ENCODE results near the gene FBXL16. TPM values are rescaled to one million over a fixed set of nuclear protein-coding genes. Genes with fewer than 3 reads are reported as not detected.
"Not testable (repeated sequence)": the region's sequence is repeated elsewhere in the genome, so short reads cannot be mapped to it uniquely, and the experiment has no call there.

The FBXL16 gene
- total RNA-seq, 2 donors from 2014 or later, result 1.0 to 2.3 TPM

GRCh38 chr16:746637-747036 is 41.0 kb upstream of the FBXL16 start:
- no peak overlapping the region for H3K4me3 ChIP-seq
- no peak for DNase-seq
- no peaks in the 10 kb centered on the region for H3K36me3 ChIP-seq (replicated peaks in 1 of 2; ENCODE audit: insufficient read depth in 1 of 2, low read depth in 2 of 2)
- no peaks in the 10 kb centered on the region for H3K27me3 ChIP-seq
- no peak for ATAC-seq
- H3K27ac ChIP-seq, result no peak overlapping the region
- TF ChIP-seq, protein P1, sequence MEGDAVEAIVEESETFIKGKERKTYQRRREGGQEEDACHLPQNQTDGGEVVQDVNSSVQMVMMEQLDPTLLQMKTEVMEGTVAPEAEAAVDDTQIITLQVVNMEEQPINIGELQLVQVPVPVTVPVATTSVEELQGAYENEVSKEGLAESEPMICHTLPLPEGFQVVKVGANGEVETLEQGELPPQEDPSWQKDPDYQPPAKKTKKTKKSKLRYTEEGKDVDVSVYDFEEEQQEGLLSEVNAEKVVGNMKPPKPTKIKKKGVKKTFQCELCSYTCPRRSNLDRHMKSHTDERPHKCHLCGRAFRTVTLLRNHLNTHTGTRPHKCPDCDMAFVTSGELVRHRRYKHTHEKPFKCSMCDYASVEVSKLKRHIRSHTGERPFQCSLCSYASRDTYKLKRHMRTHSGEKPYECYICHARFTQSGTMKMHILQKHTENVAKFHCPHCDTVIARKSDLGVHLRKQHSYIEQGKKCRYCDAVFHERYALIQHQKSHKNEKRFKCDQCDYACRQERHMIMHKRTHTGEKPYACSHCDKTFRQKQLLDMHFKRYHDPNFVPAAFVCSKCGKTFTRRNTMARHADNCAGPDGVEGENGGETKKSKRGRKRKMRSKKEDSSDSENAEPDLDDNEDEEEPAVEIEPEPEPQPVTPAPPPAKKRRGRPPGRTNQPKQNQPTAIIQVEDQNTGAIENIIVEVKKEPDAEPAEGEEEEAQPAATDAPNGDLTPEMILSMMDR (IDR thresholded peaks at IDR 0.05), result no peak
- no peak for TF ChIP-seq POLR2A (IDR thresholded peaks at IDR 0.05)
- 33 to 57% methylated on average over 1 to 13 of the region's 13 CpGs for WGBS, 2 donors
- intact Hi-C loops (cut with DNase I), result no loop called here
- H3K9me3 ChIP-seq, result no peaks in the 10 kb centered on the region
- H3K4me1 ChIP-seq, result peaks cover 3% of the 10 kb centered on the region

GRCh38 chr16:745739-746138 is 40.1 kb upstream of the FBXL16 start:
- no peaks in the 10 kb centered on the region for H3K36me3 ChIP-seq (replicated peaks in 1 of 2; ENCODE audit: insufficient read depth in 1 of 2, low read depth in 2 of 2)
- no peak overlapping the region for H3K4me3 ChIP-seq
- TF ChIP-seq, protein P1 (IDR thresholded peaks at IDR 0.05), result peak in 3 of 7 experiments; percentile 11 to 32 (median 14)
- no peak for TF ChIP-seq POLR2A (IDR thresholded peaks at IDR 0.05)
- H3K27ac ChIP-seq, result no peak overlapping the region
- intact Hi-C loops (cut with DNase I), result no loop called here
- 1 to 8% methylated on average over 4 to 14 of the region's 14 CpGs for WGBS, 2 donors
- no peaks in the 10 kb centered on the region for H3K27me3 ChIP-seq
- no peak for ATAC-seq
- peaks cover 10% of the 10 kb centered on the region for H3K4me1 ChIP-seq
- DNase-seq, result peak in 1 of 4 donors; percentile 46
- H3K9me3 ChIP-seq, result no peaks in the 10 kb centered on the region

- WGBS, 2 donors, result 63 to 72% methylated on average over 9 to 19 of the region's 21 CpGs
- DNase-seq (no peak), ATAC-seq (no peak)
- no peaks in the 10 kb centered on the region for H3K27me3 ChIP-seq
- H3K36me3 ChIP-seq (replicated peaks in 1 of 2; ENCODE audit: insufficient read depth in 1 of 2, low read depth in 2 of 2), result no peaks in the 10 kb centered on the region
- H3K27ac ChIP-seq, result no peak overlapping the region
- no peaks in the 10 kb centered on the region for H3K9me3 ChIP-seq
- no peak for TF ChIP-seq POLR2A (IDR thresholded peaks at IDR 0.05)
- TF ChIP-seq, protein P1 (IDR thresholded peaks at IDR 0.05), result no peak
- peaks cover 21% of the 10 kb centered on the region for H3K4me1 ChIP-seq
- no peak overlapping the region for H3K4me3 ChIP-seq
- intact Hi-C loops (cut with DNase I), result no loop called here
Measured at GRCh38 chr16:743794-744500, 38.3 kb upstream of the FBXL16 start.

DNA sequence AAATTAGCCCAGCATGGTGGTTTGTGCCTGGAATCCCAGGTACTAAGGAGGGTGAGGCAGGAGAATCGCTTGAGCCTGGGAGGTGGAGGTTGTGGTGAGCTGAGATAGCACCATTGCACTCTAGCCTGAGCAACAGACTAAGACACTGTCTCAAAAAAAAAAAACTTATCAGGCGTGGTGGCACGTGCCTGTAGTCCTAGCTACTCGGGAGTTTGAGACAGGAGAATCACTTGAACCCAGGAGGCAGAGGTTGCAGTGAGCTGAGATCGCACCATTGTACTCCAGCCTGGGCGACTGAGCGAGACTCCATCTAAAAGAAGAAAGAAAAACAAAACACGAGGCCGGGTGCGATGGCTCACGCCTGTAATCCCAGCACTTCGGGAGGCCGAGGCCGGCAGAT is 37.3 kb upstream of the FBXL16 start:
- H3K9me3 ChIP-seq; intact Hi-C loops (cut with DNase I): not testable (repeated sequence)

DNA sequence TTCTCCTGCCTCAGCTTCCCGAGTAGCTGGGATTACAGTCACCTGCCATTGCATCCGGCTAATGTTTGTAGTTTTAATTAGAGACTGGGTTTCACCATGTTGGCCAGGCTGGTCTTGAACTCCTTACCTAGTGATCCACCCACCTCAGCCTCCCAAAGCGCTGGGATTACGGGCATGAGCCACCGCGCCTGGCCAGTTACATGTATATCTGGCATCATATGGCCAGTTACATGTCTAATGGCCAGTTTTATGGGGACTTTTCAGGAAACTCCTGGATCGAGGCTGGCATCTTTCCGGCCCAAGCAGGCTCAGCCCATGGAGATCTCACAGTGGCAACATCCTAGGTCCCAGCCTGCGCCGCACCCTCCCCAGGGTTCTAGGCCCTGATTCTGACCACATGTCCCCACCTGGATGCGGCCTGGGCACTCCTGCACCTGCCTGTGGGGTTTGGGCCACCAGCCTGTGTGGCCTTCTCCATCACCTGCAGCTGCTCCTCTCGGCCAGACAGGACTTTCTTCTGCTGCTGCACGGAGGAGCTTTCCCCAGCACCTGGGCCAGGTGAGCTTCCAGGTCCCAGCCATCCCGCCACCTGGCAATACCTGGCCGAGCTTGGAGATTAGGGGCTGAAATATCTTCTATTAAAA is 36.5 kb upstream of the FBXL16 start:
- 76 to 80% methylated on average over 13 to 15 of the region's 15 CpGs for WGBS, 2 donors
- Histone ChIP-seq H3K4me3 (no peak overlapping the region), H3K9me3 (no peaks in the 10 kb centered on the region), H3K36me3 (replicated peaks in 1 of 2; ENCODE audit: insufficient read depth in 1 of 2, low read depth in 2 of 2) (no peaks in the 10 kb centered on the region), H3K4me1 (peaks cover 21% of the 10 kb centered on the region), H3K27ac (no peak overlapping the region), H3K27me3 (no peaks in the 10 kb centered on the region)
- ATAC-seq (no peak), DNase-seq (no peak)
- intact Hi-C loops (cut with DNase I), result no loop called here
- TF ChIP-seq, protein P1 (IDR thresholded peaks at IDR 0.05), result no peak
- no peak for TF ChIP-seq POLR2A (IDR thresholded peaks at IDR 0.05)

More for the DNA sequence above, 37.3 kb upstream of the FBXL16 start:
- WGBS, 2 donors, result 74 to 78% methylated on average over 14 of the region's 14 CpGs
- H3K4me3 ChIP-seq; H3K36me3 ChIP-seq (replicated peaks in 1 of 2; ENCODE audit: insufficient read depth in 1 of 2, low read depth in 2 of 2); H3K27ac ChIP-seq; H3K27me3 ChIP-seq; DNase-seq; ATAC-seq: not testable (repeated sequence)
- peaks cover 21% of the 10 kb centered on the region for H3K4me1 ChIP-seq

All from body of pancreas (tissue), 4 donors.